ENCODE results near the gene NHEJ1. TPM values are rescaled to one million over a fixed set of nuclear protein-coding genes. Genes with fewer than 3 reads are reported as not detected.

Gene NHEJ1
- total and polyA plus RNA-seq, 2 of the 13 experiments (the other 11 are each of a cell fraction or from before 2014, with no cell fraction given), result 30.0 to 30.7 TPM

DNA sequence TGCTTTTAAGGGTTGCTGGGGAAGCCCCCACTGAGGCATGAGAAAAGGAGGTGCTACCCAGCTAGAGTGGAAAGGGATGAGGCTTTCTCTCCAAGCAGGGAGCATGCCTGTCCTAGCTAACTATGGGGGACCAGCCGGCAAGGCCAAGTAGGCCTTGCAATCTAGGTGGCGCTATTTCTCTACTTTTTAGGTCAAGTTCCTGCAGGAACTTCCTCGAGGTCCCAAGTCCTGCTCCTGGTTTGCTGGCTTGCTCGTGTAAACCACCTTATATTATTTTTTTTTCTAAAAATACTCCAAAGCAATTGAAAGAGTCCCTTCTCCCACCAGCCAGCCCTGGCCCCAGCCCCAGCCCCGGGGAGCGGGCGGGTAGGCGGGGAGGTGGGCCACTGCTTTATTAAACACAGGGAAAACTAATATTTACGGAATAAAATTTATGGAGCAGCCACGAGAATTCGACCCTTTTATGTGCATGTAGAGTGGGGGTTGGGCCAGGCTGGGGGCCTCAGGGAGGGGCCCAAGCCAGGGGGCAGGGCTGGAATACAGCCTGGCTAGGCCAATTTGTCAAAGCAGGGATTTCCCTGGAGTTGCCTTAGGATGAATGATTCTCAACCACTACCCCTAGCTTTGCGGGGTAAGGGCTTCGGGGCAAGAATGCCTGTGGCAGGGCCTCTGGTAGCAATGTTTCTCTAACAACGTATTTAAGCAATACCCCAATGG lies 87.0 kb downstream of the NHEJ1 start (continued):
- TF ChIP-seq ZNF234 (CRISPR knock-in tag; conservative IDR thresholded peaks at IDR 0.05) (no peak), ZNF724P (CRISPR knock-in tag; IDR thresholded peaks at IDR 0.05; ENCODE audit: borderline replicate concordance) (no peak), ZBTB21 (CRISPR knock-in tag; IDR thresholded peaks at IDR 0.05) (no peak), HOXA3 (CRISPR knock-in tag; IDR thresholded peaks at IDR 0.05) (0 out of 2 replicates have a peak, but pooled peaks have one; percentile 35), REXO4 (CRISPR knock-in tag; IDR thresholded peaks at IDR 0.05; ENCODE audit: borderline replicate concordance) (no peak), ZFP37 (CRISPR knock-in tag; IDR thresholded peaks at IDR 0.05; ENCODE audit: borderline replicate concordance) (no peak), SP4 (CRISPR knock-in tag; IDR thresholded peaks at IDR 0.05) (0 out of 2 replicates have a peak, but pooled peaks have one; percentile 25), FOXC1 (CRISPR knock-in tag; IDR thresholded peaks at IDR 0.05; ENCODE audit: borderline replicate concordance) (no peak), XRCC5 (optimal IDR thresholded peaks at IDR 0.05; ENCODE audit: low read length) (peak; percentile 61), CHD4 (IDR thresholded peaks at IDR 0.05; ENCODE audit: borderline replicate concordance, low read length) (no peak), ZNF350 (CRISPR knock-in tag; IDR thresholded peaks at IDR 0.05; ENCODE audit: borderline replicate concordance, low read depth) (peak; percentile 33; the same call in 1 of the 2 replicates), MYNN (CRISPR knock-in tag; IDR thresholded peaks at IDR 0.05; ENCODE audit: low read depth) (0 out of 2 replicates have a peak, but pooled peaks have one; percentile 1), ZNF451 (CRISPR knock-in tag; IDR thresholded peaks at IDR 0.05) (0 out of 2 replicates have a peak, but pooled peaks have one; percentile 25), MAFF (IDR thresholded peaks at IDR 0.05; ENCODE audit: low read depth, low read length) (no peak), KMT2B (CRISPR knock-in tag; IDR thresholded peaks at IDR 0.05) (peak; percentile 43; the same call in 1 of the 2 replicates), SOX13 (IDR thresholded peaks at IDR 0.05) (no peak), SOX13 (CRISPR knock-in tag; conservative IDR thresholded peaks at IDR 0.05 in 1 of 2, IDR thresholded peaks at IDR 0.05 in 1 of 2) (peak in 1 of 2 experiments; percentile 28; a peak in 1 of 4 replicates), PTBP1 (IDR thresholded peaks at IDR 0.05; ENCODE audit: low read depth, low read length, poor library complexity, severe bottlenecking) (peak; percentile 38), GATAD2A (CRISPR knock-in tag; IDR thresholded peaks at IDR 0.05) (0 out of 2 replicates have a peak, but pooled peaks have one; percentile 15), MED1 (CRISPR knock-in tag; IDR thresholded peaks at IDR 0.05) (0 out of 2 replicates have a peak, but pooled peaks have one; percentile 33), ATM (IDR thresholded peaks at IDR 0.05; ENCODE audit: borderline replicate concordance) (no peak)
- TF ChIP-seq, protein P1, sequence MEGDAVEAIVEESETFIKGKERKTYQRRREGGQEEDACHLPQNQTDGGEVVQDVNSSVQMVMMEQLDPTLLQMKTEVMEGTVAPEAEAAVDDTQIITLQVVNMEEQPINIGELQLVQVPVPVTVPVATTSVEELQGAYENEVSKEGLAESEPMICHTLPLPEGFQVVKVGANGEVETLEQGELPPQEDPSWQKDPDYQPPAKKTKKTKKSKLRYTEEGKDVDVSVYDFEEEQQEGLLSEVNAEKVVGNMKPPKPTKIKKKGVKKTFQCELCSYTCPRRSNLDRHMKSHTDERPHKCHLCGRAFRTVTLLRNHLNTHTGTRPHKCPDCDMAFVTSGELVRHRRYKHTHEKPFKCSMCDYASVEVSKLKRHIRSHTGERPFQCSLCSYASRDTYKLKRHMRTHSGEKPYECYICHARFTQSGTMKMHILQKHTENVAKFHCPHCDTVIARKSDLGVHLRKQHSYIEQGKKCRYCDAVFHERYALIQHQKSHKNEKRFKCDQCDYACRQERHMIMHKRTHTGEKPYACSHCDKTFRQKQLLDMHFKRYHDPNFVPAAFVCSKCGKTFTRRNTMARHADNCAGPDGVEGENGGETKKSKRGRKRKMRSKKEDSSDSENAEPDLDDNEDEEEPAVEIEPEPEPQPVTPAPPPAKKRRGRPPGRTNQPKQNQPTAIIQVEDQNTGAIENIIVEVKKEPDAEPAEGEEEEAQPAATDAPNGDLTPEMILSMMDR (CRISPR knock-in tag; IDR thresholded peaks at IDR 0.05), result peak; percentile 88
- TF ChIP-seq, protein P2, sequence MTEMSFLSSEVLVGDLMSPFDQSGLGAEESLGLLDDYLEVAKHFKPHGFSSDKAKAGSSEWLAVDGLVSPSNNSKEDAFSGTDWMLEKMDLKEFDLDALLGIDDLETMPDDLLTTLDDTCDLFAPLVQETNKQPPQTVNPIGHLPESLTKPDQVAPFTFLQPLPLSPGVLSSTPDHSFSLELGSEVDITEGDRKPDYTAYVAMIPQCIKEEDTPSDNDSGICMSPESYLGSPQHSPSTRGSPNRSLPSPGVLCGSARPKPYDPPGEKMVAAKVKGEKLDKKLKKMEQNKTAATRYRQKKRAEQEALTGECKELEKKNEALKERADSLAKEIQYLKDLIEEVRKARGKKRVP (CRISPR knock-in tag; IDR thresholded peaks at IDR 0.05), result no peak
- TF ChIP-seq, protein P3, sequence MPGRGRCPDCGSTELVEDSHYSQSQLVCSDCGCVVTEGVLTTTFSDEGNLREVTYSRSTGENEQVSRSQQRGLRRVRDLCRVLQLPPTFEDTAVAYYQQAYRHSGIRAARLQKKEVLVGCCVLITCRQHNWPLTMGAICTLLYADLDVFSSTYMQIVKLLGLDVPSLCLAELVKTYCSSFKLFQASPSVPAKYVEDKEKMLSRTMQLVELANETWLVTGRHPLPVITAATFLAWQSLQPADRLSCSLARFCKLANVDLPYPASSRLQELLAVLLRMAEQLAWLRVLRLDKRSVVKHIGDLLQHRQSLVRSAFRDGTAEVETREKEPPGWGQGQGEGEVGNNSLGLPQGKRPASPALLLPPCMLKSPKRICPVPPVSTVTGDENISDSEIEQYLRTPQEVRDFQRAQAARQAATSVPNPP (CRISPR knock-in tag; IDR thresholded peaks at IDR 0.05), result no peak
- TF ChIP-seq, protein P4, sequence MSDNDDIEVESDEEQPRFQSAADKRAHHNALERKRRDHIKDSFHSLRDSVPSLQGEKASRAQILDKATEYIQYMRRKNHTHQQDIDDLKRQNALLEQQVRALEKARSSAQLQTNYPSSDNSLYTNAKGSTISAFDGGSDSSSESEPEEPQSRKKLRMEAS (IDR thresholded peaks at IDR 0.05), result peak; percentile 51; the same call in 1 of the 2 replicates
- TF ChIP-seq, protein P5, sequence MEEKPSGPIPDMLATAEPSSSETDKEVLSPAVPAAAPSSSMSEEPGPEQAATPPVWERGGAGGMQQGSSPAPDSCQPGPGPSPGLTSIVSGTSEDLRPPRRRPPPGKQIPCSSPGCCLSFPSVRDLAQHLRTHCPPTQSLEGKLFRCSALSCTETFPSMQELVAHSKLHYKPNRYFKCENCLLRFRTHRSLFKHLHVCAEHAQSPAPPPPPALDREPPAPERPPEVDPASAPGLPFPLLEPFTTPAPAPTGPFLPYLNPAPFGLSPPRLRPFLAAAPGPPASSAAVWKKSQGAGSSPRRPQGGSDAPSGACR (CRISPR knock-in tag; IDR thresholded peaks at IDR 0.05), result no peak

All from HepG2 (cell line).